Activated T-helper 2 cell treated with anti-CD3 and anti-CD28 coated beads, Interferon-gamma antibody, Interleukin-2, Interleukin-4, amounts not matched to agents 10 μg/mL and 5 μg/mL and 100 μg/mL, durations not matched to agents 14 hours and 24 hours and 36 hours (primary cell): ENCODE measurements around the gene GNB2. TPM values are rescaled to one million over a fixed set of nuclear protein-coding genes. Genes with fewer than 3 reads are reported as not detected.
"Not testable (repeated sequence)": the region's sequence is repeated elsewhere in the genome, so short reads cannot be mapped to it uniquely, and the experiment has no call there.

Source experiments
- DNase-seq: peaks from one replicate; pipeline ENCODE4 v3.0.0; 2021; ENCODE audit warnings: low spot score
- H3K27ac Mint-ChIP-seq: one replicate; pipeline ENCODE4 v1.8.0; 2021; ENCODE audit warnings: mixed read lengths
- H3K27me3 Mint-ChIP-seq: one replicate; pipeline ENCODE4 v1.8.0; 2021; ENCODE audit warnings: low read depth, mixed read lengths
- H3K36me3 Mint-ChIP-seq: one replicate; pipeline ENCODE4 v1.8.0; 2021; ENCODE audit warnings: low read depth, mixed read lengths
- H3K4me1 Mint-ChIP-seq: one replicate; pipeline ENCODE4 v1.8.0; 2021; ENCODE audit warnings: low read depth, mixed read lengths
- H3K4me3 Mint-ChIP-seq: one replicate; pipeline ENCODE4 v1.8.0; 2021; ENCODE audit warnings: low read depth, mild to moderate bottlenecking, moderate library complexity, mixed read lengths
- H3K9me3 Mint-ChIP-seq: one replicate; pipeline ENCODE4 v1.8.0; 2021; ENCODE audit warnings: mixed read lengths
- intact Hi-C: fragments of 100-400 bp; cut with micrococcal nuclease; formaldehyde crosslinking; loops from one replicate; pipeline ENCODE4 v1.15.1; 2023
- total RNA-seq: library from RNA; stranded (reverse); gene quantifications from 2 replicates; pipeline ENCODE4 v1.2.3, GENCODE V29; 2022

GNB2 gene
- total RNA-seq, 1 donor from 2014 or later = 221 TPM

GRCh38 chr7:100687261-100687660 lies 13.7 kb downstream of the GNB2 start:
- Mint-ChIP-seq H3K4me1 (peaks cover 7% of the 10 kb centered on the region), H3K27ac (no peak overlapping the region), H3K9me3 (no peaks in the 10 kb centered on the region), H3K27me3 (no peaks in the 10 kb centered on the region), H3K36me3 (peaks cover 43% of the 10 kb centered on the region), H3K4me3 (no peak overlapping the region)
- intact Hi-C loops = no loop called here
- DNase-seq = no peak

- intact Hi-C loops = no loop called here
Observed at GRCh38 chr7:100687751-100688300, 14.3 kb downstream of the GNB2 start.

GRCh38 chr7:100688326-100688860 lies 14.9 kb downstream of the GNB2 start:
- Mint-ChIP-seq H3K4me1 (peaks cover 16% of the 10 kb centered on the region), H3K36me3 (peaks cover 52% of the 10 kb centered on the region), H3K27ac (no peak overlapping the region), H3K4me3 (no peak overlapping the region), H3K27me3 (no peaks in the 10 kb centered on the region), H3K9me3 (no peaks in the 10 kb centered on the region)
- DNase-seq = no peak
- intact Hi-C loops = no loop called here

More at GRCh38 chr7:100687751-100688300, 14.3 kb downstream of the GNB2 start:
- DNase-seq = no peak
- Mint-ChIP-seq H3K9me3 (no peaks in the 10 kb centered on the region), H3K27ac (no peak overlapping the region), H3K36me3 (peaks cover 49% of the 10 kb centered on the region), H3K27me3 (no peaks in the 10 kb centered on the region), H3K4me1 (peaks cover 13% of the 10 kb centered on the region), H3K4me3 (no peak overlapping the region)

GRCh38 chr7:100689230-100690135 lies 15.9 kb downstream of the GNB2 start:
- intact Hi-C loops = loop anchor here (5.0 kb wide), 1 partner anchor 127 kb away; no protein-coding TSS in a partner anchor
- Mint-ChIP-seq H3K27ac (peak overlapping the region; percentile 6), H3K4me3 (no peak overlapping the region), H3K4me1 (peaks cover 16% of the 10 kb centered on the region), H3K9me3 (no peaks in the 10 kb centered on the region), H3K36me3 (peaks cover 48% of the 10 kb centered on the region), H3K27me3 (no peaks in the 10 kb centered on the region)
- DNase-seq = no peak

GRCh38 chr7:100691676-100692577 lies 18.4 kb downstream of the GNB2 start:
- Mint-ChIP-seq H3K9me3 (no peaks in the 10 kb centered on the region), H3K27ac (peak overlapping the region; percentile 0), H3K4me1 (peaks cover 23% of the 10 kb centered on the region), H3K36me3 (peaks cover 37% of the 10 kb centered on the region), H3K27me3 (peaks cover 5% of the 10 kb centered on the region), H3K4me3 (peak overlapping the region; percentile 90)
- peak; percentile 74 for DNase-seq
- intact Hi-C loops = loop anchor here (1.0 to 5.0 kb wide), 2 partner anchors 88 to 130 kb away; no protein-coding TSS in a partner anchor

- Mint-ChIP-seq H3K4me1 (peaks cover 23% of the 10 kb centered on the region), H3K4me3 (peak overlapping the region; percentile 90), H3K27ac (peak overlapping the region; percentile 82), H3K27me3 (peaks cover 7% of the 10 kb centered on the region), H3K36me3 (peaks cover 37% of the 10 kb centered on the region), H3K9me3 (no peaks in the 10 kb centered on the region)
- no peak for DNase-seq
- intact Hi-C loops = loop anchor here (5.0 kb wide), 1 partner anchor 130 kb away; no protein-coding TSS in a partner anchor
Observed at GRCh38 chr7:100692578-100692961, 19.0 kb downstream of the GNB2 start.

GRCh38 chr7:100693312-100694097 lies 20.0 kb downstream of the GNB2 start:
- Mint-ChIP-seq H3K4me3 (peak overlapping the region; percentile 90), H3K9me3 (no peaks in the 10 kb centered on the region), H3K36me3 (peaks cover 28% of the 10 kb centered on the region), H3K27me3 (peaks cover 7% of the 10 kb centered on the region), H3K4me1 (peaks cover 23% of the 10 kb centered on the region), H3K27ac (peak overlapping the region; percentile 82)
- DNase-seq = no peak
- intact Hi-C loops = loop anchor here (1.0 to 5.0 kb wide), 3 partner anchors 12 to 131 kb away; partner anchors contain the start of gene GNB2

GRCh38 chr7:100694098-100694745 lies 20.7 kb downstream of the GNB2 start, which contains the start of gene GIGYF1:
GIGYF1 (minus strand) TSS chr7:100694250; CDS start chr7:100688238, 6,012 bp downstream.
- H3K4me1 Mint-ChIP-seq = peaks cover 23% of the 10 kb centered on the region
- peak within 1 kb of the TSS; percentile 90 for H3K4me3 Mint-ChIP-seq
- peaks cover 8% of the 10 kb centered on the region for H3K27me3 Mint-ChIP-seq
- no peaks in the 10 kb centered on the region for H3K9me3 Mint-ChIP-seq
- peaks cover 22% of the 10 kb centered on the region for H3K36me3 Mint-ChIP-seq
- peak within 1 kb of the TSS; percentile 82 for H3K27ac Mint-ChIP-seq
- intact Hi-C loops = loop anchor here (1.0 to 5.0 kb wide), 3 partner anchors 11 to 132 kb away; partner anchors contain the start of gene GNB2
- DNase-seq = peak; percentile 66

- no peaks in the 10 kb centered on the region for H3K9me3 Mint-ChIP-seq
- no peak overlapping the region for H3K4me3 Mint-ChIP-seq
- H3K4me1 Mint-ChIP-seq = peaks cover 23% of the 10 kb centered on the region
- intact Hi-C loops = no loop called here
- H3K27me3 Mint-ChIP-seq = peaks cover 13% of the 10 kb centered on the region
- no peak overlapping the region for H3K27ac Mint-ChIP-seq
- H3K36me3 Mint-ChIP-seq = peaks cover 18% of the 10 kb centered on the region
- DNase-seq = no peak
Observed at GRCh38 chr7:100696123-100696521, 22.6 kb downstream of the GNB2 start.

- Mint-ChIP-seq H3K9me3 (no peaks in the 10 kb centered on the region), H3K27me3 (peaks cover 19% of the 10 kb centered on the region), H3K27ac (no peak overlapping the region), H3K36me3 (no peaks in the 10 kb centered on the region), H3K4me3 (no peak overlapping the region), H3K4me1 (peaks cover 7% of the 10 kb centered on the region)
- no peak for DNase-seq
- intact Hi-C loops = no loop called here
Observed at GRCh38 chr7:100699018-100699417, 25.5 kb downstream of the GNB2 start.

GRCh38 chr7:100701089-100701488 lies 27.5 kb downstream of the GNB2 start:
- DNase-seq, H3K36me3 Mint-ChIP-seq, H3K4me3 Mint-ChIP-seq, intact Hi-C loops, H3K9me3 Mint-ChIP-seq, H3K27ac Mint-ChIP-seq, H3K4me1 Mint-ChIP-seq: not testable (repeated sequence)
- peaks cover 14% of the 10 kb centered on the region for H3K27me3 Mint-ChIP-seq
